Measurements from ENCODE around the gene GPR61.
A peak's percentile ranks its signal among the peaks of the same experiment; 100 is the strongest.

Gene GPR61

DNA sequence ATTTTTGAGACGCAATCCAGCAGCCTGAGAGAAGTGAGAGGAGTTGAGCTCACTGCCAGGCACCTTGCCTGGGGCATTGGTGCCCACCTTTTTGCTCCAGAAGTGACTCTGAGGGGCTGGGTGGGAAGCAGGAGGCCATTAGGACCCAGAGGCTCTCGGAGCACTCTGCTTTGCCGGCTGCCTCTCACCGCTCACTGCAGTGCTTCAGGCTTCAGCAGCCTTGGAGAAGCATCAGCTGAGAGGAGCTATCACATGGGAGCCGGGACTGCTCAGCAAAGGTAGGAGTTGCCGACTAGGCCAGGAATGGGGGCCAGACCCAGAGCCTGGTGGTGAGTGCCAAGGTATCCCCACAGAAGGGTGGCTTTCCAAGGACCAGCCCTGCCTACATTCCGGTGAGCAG lies at the start of gene GPR61:
GPR61 (plus strand) TSS at position 197 of the 400 bp plus-strand sequence. CDS start 3,151 bp downstream, outside the sequence.
- no peak for DNase-seq

DNA sequence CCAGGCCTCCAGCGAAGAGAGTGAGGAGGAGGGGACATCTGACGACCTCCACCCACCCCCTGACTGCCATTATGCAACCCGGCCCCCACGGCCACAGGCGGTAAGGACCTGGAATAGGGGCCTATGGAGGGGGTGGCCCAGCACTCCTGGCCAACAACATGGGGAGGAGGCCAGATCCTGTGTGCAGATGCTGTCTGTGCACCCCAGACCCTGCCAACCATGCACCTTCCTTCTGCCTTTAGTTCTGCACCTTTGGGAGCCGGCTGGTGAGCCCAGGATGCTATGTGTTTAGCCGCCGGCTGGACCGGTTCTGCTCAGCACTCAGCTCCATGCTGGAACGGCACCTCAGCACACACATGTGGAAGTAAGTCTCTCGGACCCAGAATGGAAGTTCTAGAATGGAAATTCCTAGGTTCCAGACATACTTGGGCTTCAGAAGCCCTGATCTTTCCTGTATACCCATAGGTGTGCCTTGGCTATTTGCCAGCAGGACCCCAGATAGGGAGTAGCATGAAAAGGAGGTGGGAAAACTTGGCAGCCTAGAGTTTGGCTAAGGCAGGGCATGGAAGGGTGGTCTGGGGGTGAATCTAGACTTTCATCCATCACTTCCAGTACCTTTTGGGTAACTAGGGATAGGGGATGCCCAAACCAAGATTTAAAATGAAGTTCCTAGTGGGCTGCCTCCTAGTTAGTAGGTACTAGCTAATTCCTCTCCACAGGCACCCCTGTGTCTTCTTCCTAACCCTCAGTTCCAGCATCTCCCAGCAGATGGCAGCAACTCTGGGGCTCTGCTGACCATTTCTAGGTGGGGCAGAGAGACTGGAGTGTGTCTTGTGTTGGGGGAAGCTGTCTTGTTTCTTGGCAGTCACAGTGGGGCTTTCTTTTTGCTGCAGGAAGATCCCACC lies 49.4 kb upstream of the GPR61 start:
- peak; percentile 78 to 80 for DNase-seq

GRCh38 chr1:109490934-109491302 lies 48.8 kb upstream of the GPR61 start:
- no peak for DNase-seq

DNA sequence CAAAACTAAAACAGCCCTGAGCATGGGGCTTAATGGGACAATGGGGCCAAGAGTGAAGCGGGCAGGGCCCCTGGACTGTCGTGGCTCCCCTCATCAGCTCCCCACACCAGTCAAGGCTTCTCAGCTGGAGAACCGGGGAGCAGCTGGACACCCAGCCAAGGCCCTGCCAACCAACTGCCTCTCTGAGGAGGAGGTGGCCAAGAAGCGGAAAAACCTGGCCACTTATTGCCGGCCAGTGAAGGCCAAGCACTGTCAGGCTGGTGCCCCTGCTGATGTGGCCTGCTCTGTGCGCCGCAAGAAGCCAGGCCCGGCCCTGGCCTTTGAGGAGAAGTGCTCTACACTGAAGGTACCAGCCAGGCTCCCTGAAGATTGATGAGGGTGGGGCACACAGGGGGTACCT lies 48.3 kb upstream of the GPR61 start:
- no peak for DNase-seq

DNA sequence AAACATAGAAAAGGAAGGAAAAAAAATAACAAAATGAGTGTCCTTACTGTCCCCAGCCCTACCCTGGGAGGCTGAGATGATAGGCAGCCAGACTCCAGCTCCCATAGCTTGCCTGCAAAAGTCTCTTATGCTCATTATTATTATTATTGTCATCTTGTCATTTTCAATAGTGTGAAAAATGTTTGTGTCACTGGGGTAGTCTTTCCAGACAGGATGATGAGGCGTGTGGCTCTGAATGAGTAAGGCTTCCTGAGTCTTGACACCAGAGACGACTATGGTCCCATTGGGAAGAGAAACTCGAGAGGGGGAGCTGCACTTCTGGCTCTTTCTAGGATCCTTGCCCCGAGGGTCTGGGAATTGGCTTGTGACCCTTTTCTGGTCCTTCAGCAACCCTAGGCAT lies 46.9 kb upstream of the GPR61 start:
- no peak for DNase-seq

DNA sequence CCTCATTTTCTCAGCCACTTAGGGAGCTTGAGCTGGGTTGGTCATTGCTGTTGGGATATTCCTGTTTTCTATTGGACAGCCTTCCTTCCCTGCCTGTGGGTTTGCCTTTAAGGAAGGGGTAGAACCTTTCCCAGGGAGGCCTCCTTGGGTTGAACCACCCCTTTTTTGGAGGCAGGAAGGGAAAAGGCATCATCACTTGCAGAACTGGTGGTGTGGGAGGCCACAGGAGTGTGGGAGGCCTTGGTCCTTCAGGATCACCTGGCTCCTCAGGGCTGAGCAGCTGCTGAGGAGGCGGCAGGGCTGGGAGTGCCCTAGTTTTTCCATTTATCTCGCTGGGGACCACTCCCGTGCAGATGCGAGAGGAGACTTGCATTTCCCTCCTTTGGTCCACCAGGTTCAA lies 46.4 kb upstream of the GPR61 start:
- no peak for DNase-seq

- DNase-seq = peak; percentile 93 to 95
Measured at GRCh38 chr1:109493805-109494539, 45.7 kb upstream of the GPR61 start, which contains the start of gene CYB561D1. TSS of gene CYB561D1 (plus strand) at chr1:109494094. CDS start at chr1:109494140, 46 bp downstream.

- DNase-seq = no peak
Measured at GRCh38 chr1:109495738-109496137, 43.9 kb upstream of the GPR61 start.

DNA sequence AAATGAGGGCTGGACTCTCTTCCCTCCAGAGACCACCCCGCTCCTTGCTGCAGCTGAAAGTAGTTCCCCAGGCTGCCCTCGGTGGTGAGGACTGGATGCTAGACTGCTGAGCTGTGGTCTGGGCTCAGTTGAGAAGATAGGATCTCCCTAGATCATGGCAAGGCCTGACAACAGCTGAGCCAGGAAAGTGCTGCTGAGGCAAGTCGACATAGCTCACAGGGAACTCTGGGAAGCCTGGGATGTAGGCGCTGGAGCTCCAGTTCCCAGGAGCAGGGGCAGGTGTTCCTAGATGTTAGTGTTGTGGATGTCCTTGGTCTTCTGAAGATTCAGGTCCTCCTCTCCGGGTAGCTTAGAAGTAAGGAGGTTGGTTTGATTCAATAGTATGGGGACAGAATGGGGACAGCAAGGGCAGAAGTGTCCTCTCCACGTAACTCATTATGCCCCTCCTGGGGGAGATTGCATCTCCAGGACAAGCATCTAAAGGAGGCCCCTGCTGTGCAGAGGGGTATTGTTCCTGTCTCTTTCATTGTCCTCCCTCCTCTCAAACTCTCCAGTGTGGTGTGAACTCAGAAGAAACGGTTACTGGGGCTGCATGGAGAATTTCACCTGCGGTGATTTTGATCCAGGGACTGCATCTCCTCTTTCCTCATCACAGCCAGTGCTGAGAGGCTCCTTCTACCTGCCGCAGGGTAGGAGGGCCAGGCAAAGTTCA lies 42.1 kb upstream of the GPR61 start:
- DNase-seq = no peak

DNA sequence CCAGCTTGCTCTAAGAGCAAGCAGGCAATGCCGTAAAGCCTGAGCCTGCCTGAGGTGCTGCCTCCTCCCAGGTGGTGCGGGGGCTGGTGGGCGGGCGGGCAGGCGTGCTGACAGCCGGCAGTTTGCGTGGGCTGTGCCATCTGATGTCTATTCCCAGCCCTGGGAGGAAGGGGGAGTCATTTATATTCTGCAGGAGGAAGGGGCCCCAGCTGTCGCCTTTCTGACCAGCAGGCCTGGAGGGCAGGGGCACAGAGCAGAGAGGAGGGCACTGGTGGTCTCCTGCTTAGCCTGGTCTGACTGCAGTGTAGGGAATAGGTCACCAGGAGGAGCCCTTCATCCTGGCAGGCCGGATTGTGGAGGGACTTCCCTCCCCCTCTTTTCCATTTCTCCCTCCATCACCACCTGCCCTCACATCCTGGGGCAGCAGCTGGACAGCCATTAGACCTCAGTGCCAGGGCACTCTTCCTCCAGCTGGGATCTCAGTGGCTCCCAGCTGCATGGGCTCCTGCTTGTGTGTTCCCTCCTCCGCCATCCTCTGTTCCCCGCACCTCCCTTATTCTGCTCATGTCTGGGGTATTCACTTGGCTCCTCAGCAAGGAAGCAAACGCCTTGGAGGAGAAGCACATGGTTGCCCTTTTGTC lies 41.4 kb upstream of the GPR61 start:
- peak; percentile 54 to 60 for DNase-seq

GRCh38 chr1:109499081-109499480 lies 40.6 kb upstream of the GPR61 start:
- no peak for DNase-seq

DNA sequence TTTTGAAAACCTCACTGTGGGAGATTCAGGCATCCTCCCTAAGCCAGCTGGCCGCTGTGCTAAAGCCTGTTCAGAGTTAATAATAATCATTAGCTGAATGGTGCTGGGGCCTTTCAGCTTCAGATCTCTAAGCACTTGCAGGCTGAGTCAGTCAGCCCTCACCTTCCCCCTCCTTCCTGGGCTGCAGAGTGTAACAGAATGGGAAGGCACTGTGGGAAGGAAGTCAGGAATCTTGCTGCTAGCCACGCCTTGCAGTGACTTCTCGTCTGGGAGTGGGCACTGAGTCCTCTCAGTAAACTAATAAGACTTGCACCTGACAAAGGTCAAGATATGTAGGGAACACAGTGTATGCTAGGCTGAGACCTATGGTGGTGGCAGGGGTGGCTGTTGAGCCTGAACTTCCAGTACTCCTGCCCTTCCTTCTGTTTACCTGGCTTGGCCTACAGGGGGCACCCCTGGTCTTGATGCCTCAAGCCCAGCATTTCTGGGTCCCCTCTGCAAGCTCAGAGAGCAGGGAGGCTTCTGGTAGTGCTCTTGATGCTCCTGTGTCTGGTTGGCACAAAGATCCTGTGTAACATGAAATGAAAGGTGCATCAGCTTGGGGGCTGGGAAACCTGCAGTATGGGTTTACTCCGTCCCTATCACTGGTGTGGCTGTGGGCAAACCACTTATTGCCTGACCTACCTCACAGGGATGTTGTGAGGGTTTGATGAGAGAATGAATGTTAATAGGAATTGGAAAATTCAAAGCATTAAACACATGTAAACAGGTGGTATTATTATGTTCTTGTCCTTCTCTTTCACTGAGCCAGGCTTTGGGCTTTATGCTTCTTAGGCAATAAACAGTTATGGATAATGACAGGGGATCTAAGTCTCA lies 39.8 kb upstream of the GPR61 start:
- DNase-seq = peak; percentile 73 to 79

DNA sequence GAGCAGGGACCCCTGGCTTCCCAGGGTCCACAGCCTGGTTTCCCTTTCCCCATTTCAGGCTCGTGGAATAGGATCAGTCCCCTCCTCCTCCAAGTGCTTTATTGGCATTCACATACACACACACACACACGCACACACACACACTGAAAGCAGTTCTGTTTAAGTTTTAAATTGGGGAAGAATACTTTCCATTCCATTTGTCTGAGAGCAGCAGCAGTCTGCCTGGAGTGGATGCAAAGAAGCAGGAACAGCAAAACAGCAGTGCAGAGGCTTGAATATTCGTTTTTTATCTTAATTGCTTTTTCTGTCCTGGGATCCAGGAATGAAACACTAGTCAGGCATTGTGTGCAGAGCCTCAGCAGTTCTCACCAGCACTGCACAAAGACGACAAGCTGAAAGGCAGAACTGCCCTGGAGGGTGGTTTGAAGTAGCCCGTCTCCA lies 38.7 kb upstream of the GPR61 start:
- DNase-seq = no peak

- DNase-seq = peak in 1 of 2 experiments; percentile 31
Measured at GRCh38 chr1:109501644-109502363, 37.9 kb upstream of the GPR61 start.

- DNase-seq = peak in 1 of 2 experiments; percentile 37
Measured at GRCh38 chr1:109502364-109502851, 37.3 kb upstream of the GPR61 start.

GRCh38 chr1:109503935-109504334 lies 35.7 kb upstream of the GPR61 start:
- peak in 1 of 2 experiments; percentile 23 for DNase-seq

DNA sequence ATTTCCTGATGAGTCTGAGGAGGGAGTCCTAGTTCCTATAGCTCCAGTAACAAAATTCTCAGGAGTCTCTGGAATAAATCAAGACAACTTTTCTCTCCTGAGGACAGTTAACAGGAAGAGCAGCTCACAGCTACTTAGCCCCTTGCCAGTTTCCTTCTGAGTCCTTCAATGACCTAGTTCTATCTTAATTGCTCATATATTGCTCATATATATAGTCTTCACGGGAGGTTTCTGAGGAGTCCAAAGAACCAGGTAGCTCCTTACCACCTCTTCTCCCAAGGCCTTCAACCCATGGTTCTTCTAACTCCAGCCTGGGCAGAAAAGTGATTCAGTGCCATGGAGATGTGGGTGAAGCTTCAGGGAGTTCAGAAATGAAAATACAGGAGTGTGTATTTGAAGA lies 34.7 kb upstream of the GPR61 start:
- DNase-seq = peak in 1 of 2 experiments; percentile 17

DNA sequence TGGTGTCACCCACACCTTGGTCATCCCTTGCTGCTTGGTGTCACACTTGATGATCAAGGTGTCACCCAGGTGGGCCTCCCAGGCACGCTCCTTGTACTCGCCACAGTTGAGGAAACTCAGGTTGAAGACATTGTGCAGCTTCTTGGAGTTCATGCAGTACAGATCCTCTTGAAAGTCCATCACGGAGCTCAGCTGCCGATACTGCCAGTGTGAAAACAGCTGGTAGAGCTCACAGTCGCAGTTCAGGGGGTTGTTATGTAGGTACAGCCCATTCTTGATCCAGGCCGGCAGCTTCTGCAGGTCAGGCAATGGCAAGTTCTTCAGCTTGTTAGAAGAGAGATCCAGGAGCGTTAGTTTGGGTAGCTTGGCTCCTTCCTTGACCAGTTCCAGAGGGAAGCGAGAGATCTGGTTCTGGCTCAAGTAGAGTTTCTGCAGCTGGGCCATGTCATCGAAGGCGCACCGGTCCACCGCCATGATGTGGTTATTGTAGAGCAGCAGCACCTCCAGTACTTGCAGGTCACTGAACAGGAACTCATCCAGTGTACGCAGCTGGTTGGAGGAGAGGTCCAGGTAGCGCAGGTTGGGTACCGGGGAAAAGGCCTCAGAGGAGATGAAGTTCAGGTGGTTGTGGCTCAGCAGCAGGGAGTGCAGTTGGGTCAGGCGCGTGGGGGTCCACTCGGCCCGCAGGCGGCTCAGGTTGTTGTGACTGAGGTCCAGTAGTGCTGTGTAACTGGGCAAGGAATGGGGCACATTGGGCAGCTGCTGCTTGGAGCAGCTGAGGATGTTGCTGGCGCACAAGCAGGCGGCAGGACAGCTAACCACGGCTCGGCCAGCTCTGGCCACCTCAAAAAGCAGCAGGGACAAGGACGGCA lies 31.4 kb upstream of the GPR61 start:
- DNase-seq = peak in 1 of 2 experiments; percentile 17

DNA sequence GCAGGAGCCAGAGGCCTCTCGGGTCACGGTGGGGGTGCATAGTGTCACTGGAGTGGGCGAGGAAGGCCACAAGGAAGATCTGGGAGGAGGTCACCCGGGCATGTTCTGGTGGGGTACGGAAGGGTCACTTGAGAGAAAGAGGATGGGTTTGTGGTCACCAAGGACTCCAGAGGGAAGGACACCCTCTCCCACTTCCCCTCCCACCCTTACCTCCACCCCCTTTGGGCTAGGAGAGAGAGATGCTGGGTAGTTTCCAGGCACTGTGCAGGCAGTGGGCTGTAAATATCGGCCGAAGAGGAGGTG lies 30.8 kb upstream of the GPR61 start:
- DNase-seq = no peak
